Measurements from ENCODE around the gene RHOBTB3. TPM values are rescaled to one million over a fixed set of nuclear protein-coding genes. Genes with fewer than 3 reads are reported as not detected.

Gene RHOBTB3
- total and polyA plus RNA-seq, 10 of the 15 experiments (the other 5 are each of a cell fraction or from before 2014, with no cell fraction given), result 3.6 to 42.8 (median 8.4) TPM

DNA sequence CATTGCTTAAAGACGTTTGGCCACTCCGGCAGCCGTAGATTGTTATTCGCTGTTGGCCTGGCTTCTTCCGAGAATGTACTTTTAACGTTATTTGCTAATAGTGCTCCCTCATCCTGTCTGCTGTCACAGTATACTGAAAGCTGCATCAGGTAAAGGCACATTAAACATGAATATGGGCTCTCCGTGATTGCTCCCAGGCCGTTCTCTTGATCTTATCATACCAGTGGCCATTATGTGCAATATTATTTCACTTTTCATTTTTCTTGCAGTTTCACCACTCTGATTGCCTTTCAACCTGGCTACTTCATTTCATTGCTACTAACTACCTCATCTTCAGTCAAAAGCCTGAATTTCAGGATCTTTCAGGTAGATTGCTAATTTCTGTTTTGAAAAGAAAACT lies 57.4 kb downstream of the RHOBTB3 start:
- Histone ChIP-seq H2AFZ (ENCODE audit: control insufficient read depth, low read depth, low read length) (no peak overlapping the region), H3K4me1 (ENCODE audit: control insufficient read depth, insufficient read depth, low read length) (no peaks in the 10 kb centered on the region), H4K20me1 (ENCODE audit: control insufficient read depth, insufficient read depth) (no peaks in the 10 kb centered on the region), H3K27ac (ENCODE audit: control insufficient read depth, insufficient read depth) (no peak overlapping the region), H3K36me3 (ENCODE audit: control insufficient read depth in 2 of 2, insufficient read depth in 2 of 2, low read length in 1 of 2) (peaks cover 0 to 1% of the 10 kb centered on the region in 2 experiments; a peak in 1 of 4 replicates), H3K9ac (ENCODE audit: control insufficient read depth, insufficient read depth, low read length) (no peak overlapping the region), H3K4me3 (no peak overlapping the region), H3K4me2 (ENCODE audit: control insufficient read depth, insufficient read depth) (no peak overlapping the region), H3K9me3 (replicated peaks; ENCODE audit: control insufficient read depth, insufficient read depth, low read length) (no peaks in the 10 kb centered on the region), H3K27me3 (replicated peaks in 1 of 2; ENCODE audit: control insufficient read depth in 2 of 2, insufficient read depth in 2 of 2, low read length in 1 of 2) (no peaks in the 10 kb centered on the region), H3K79me2 (ENCODE audit: control insufficient read depth, insufficient read depth, low read length) (no peaks in the 10 kb centered on the region)
- ChIA-PET SMC1A (ENCODE audit: uncharacterized antibody, unreplicated experiment) (interaction anchor here (0.8 to 19.5 kb wide), 12 partner anchors 10 to 171 kb away, joined by 3 to 622 read pairs (median 4); partner anchors contain the start of gene GLRX), RAD21 (ENCODE audit: unreplicated experiment) (interaction anchor here (1.0 to 3.8 kb wide), 5 partner anchors 19 to 60 kb away, joined by 3 to 12 read pairs (median 6); no protein-coding TSS in a partner anchor), CTCF (interaction anchor here (1.1 to 18.7 kb wide), 5 partner anchors 7 to 72 kb away, joined by 3 to 653 read pairs (median 4); no protein-coding TSS in a partner anchor), POLR2A (interaction anchor here (0.5 to 1.7 kb wide), 3 partner anchors 19 to 326 kb away, joined by 3 to 7 read pairs (median 4); no protein-coding TSS in a partner anchor)
- no TSS peak for BruUV-seq (replicated peaks)
- DNase-seq (ENCODE audit: low read depth, low spot score) (no peak), ATAC-seq (no peak), FAIRE-seq (no peak)
- TF ChIP-seq JUND (IDR thresholded peaks at IDR 0.05; ENCODE audit: low read depth, low read length), result no peak
- no peak for TF ChIP-seq MXI1 (IDR thresholded peaks at IDR 0.05; ENCODE audit: low read depth, low read length)
- TF ChIP-seq, protein P1, sequence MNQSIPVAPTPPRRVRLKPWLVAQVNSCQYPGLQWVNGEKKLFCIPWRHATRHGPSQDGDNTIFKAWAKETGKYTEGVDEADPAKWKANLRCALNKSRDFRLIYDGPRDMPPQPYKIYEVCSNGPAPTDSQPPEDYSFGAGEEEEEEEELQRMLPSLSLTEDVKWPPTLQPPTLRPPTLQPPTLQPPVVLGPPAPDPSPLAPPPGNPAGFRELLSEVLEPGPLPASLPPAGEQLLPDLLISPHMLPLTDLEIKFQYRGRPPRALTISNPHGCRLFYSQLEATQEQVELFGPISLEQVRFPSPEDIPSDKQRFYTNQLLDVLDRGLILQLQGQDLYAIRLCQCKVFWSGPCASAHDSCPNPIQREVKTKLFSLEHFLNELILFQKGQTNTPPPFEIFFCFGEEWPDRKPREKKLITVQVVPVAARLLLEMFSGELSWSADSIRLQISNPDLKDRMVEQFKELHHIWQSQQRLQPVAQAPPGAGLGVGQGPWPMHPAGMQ (IDR thresholded peaks at IDR 0.05; ENCODE audit: borderline replicate concordance), result no peak
- no peak for TF ChIP-seq MTA3 (IDR thresholded peaks at IDR 0.05; ENCODE audit: borderline replicate concordance, low read length)
- no peak for TF ChIP-seq ELK1 (IDR thresholded peaks at IDR 0.05; ENCODE audit: low read depth, low read length)
- no peak for TF ChIP-seq RAD21 (IDR thresholded peaks at IDR 0.05; ENCODE audit: insufficient read depth, low read depth, low read length)
- TF ChIP-seq ETV6 (conservative IDR thresholded peaks at IDR 0.05 in 1 of 2, IDR thresholded peaks at IDR 0.05 in 1 of 2; ENCODE audit: borderline replicate concordance in 1 of 2, low read depth in 1 of 2), result no peak
- no peak for TF ChIP-seq EGR1 (IDR thresholded peaks at IDR 0.05; ENCODE audit: borderline replicate concordance in 1 of 2, low read depth in 2 of 2, low read length in 2 of 2)
- no peak for TF ChIP-seq DPF2 (IDR thresholded peaks at IDR 0.05)
- TF ChIP-seq PML (IDR thresholded peaks at IDR 0.05; ENCODE audit: low read length), result no peak
- intact Hi-C loops (cut with micrococcal nuclease; ENCODE audit: unreplicated experiment) (loop anchor here (5.0 kb wide), 1 partner anchor 549 kb away; no protein-coding TSS in a partner anchor), in situ Hi-C loops (cut with MboI) (no loop called here)
- WGBS (ENCODE audit: insufficient coverage, insufficient replicate concordance, low lambda C conversion rate, missing lambda C conversion rate), result 99% methylated on average over 8 of the region's 8 CpGs
